Measurements from ENCODE around the gene SH3BP5L.

SH3BP5L gene

GRCh38 chr1:248825909-248826760 lies at the start of gene SH3BP5L:
Gene SH3BP5L, minus strand, starts transcription at chr1:248825915. Its CDS starts 980 bp downstream, at chr1:248824935.
- peak; percentile 98 for DNase-seq

- DNase-seq = peak; percentile 93
These were observed 48.3 kb upstream of the SH3BP5L start for GRCh38 chr1:248873993-248874533.

GRCh38 chr1:248873409-248873992 lies 47.8 kb upstream of the SH3BP5L start:
- DNase-seq = peak; percentile 97

- peak; percentile 41 for DNase-seq
These were observed 47.2 kb upstream of the SH3BP5L start for GRCh38 chr1:248872752-248873408.

- no peak for DNase-seq
These were observed 46.2 kb upstream of the SH3BP5L start for GRCh38 chr1:248871837-248872401.

DNA sequence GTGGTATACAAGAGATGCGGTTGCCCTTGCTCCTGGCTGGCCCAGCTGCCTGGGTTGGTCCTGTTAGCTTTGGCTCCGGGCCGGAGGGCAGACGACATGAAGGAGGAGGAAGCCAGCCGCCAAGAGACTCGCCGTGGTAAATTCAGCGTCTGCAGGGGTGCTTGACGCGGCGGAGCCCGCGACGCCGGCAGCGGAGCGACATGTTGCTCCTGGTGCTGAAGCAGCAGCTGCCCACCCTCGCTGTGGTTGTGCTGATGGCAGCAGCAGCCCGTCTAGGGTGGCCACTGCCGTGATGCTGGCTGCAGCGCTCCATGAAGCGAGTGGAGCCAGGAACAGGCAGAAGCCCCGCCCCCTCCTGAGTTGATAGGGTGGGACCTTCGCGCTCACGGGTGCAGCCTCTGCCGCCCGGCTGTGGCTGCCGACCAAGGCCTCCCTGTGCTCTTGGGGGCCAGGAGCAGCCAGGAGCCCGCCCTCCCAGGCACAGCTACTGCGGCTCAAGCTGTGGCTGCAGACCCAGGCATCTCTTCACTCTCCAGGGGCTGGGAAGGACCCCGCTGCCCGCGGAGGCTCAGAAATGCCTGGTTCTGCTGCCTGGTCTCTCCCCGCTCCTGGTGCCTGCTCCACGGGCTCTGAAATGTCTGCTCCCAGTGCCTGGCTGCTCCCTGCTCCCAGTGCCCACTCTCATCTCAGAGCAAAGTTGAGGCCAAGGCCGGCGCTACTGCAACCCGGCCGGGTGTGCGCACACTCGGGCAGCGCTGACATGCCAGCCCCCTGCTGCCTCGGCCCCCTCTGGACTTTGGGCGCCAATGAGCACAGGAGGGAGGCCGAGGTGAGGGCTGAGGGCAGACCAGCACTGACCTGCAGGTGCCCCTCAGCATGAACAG lies 37.5 kb upstream of the SH3BP5L start:
- peak; percentile 68 for DNase-seq

DNA sequence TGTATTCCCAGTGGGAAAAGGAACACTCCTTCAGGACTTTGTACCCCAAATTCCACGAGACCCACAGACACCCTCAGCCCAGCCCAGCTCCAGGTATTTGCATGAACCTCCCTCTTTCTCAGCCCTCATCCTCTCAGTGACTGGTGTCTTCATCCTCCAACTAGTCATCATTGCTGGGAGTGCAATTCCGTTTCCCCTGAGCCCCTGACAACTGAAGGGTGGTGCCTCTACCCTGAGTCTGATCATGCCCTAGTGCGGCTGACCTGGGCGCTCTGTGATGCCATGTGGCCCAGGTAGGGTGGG lies 36.9 kb upstream of the SH3BP5L start:
- DNase-seq = no peak

GRCh38 chr1:248861616-248862015 lies 35.9 kb upstream of the SH3BP5L start:
- DNase-seq = no peak

- peak; percentile 34 for DNase-seq
These were observed 34.3 kb upstream of the SH3BP5L start for GRCh38 chr1:248860007-248860406.

DNA sequence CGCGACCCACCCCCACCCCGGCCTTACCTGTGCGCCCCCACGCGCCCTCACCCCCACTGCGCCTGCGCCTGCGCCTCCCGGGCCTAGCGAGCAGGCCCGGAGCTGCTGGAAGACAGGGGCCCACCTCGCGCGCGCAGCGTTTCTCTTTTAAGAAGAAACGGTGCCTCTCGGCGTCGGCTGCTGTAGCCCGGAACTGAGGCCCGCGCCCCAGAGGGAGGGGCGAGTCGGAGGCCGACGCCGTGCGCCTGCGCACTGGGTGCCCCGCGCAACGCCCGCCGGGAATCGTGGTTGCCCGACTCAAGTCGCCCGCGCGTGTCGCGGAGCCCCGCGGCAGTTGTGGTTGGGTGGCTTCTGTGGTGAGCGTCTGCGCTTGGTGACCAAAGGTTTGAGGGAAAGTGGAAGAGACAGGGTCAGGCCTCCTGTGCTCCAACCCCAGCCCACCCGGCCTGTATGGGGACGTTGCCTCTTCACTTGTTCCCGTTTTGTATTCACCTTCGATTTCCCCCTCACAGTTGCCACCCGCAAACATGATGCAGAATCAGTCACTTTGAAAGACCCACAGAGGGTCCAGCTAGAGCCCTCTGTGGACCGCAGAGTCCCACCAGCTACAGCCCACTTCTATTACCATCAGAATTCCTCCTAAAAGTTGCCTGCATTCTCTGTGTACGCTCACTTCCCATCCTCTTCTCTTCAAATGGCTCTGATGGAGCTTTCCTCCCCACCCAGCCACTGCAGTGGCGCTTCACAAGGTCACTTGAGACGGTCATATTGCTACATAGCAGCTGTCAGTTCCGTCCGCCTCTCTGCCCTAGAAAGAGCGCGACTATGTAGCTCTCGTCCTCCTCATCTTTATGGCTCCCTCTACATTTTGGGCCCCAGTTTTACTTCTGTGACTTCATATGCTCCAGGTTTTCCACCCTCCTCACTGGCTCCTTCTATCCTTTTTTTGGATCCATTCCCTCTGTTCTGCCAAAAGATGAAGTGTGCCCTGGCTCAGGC lies 33.5 kb upstream of the SH3BP5L start, which contains the start of gene ZNF692:
ZNF692 (minus strand) TSS at position 195 of the 999 bp plus-strand sequence. CDS start 776 bp downstream, outside the sequence.
- DNase-seq = peak; percentile 99

GRCh38 chr1:248858096-248858890 lies 32.6 kb upstream of the SH3BP5L start:
- peak; percentile 70 for DNase-seq

DNA sequence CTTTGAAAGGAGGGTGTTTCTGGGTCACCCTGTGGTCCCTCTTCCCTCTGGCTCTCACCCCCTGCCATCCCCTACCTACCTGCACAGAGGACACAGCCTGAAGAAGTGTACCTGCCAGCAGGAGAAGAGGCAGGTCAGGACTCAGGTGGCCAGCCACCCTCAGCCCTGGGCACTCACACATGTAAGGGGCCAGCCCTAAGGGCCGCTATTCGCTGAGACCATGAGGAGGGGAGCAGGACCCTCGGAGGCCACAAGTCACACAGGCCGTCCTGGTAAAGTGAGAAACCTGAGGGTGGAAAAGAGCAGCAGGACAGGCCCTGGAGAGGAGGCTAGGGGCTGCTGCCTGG lies 32.0 kb upstream of the SH3BP5L start:
- DNase-seq = no peak

DNA sequence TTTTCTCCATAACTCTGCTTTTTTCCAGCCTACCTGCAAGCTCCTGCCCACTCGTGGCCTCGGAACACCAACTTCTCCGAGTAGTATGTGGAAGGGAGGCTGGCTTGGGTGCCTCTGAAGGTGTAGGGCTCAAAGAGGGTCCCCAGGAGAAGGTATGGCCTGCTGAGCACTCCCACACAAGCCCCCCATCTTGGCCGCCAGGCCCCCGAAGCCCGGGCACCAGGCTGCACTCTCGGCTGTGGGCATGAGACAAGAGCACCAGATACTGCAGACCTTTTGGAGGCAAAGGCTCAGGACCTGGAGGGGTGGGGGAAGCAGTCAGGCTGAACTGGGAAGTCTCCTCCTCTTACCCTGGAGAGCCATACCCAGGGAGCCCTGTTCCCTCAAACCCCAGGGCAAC lies 31.5 kb upstream of the SH3BP5L start:
- no peak for DNase-seq

GRCh38 chr1:248856176-248856575 lies 30.5 kb upstream of the SH3BP5L start:
- no peak for DNase-seq

GRCh38 chr1:248855580-248855979 lies 29.9 kb upstream of the SH3BP5L start:
- DNase-seq = no peak

- no peak for DNase-seq
These were observed 28.1 kb upstream of the SH3BP5L start for GRCh38 chr1:248853663-248854375.

- DNase-seq = no peak
These were observed 27.0 kb upstream of the SH3BP5L start for GRCh38 chr1:248852481-248853405.

DNA sequence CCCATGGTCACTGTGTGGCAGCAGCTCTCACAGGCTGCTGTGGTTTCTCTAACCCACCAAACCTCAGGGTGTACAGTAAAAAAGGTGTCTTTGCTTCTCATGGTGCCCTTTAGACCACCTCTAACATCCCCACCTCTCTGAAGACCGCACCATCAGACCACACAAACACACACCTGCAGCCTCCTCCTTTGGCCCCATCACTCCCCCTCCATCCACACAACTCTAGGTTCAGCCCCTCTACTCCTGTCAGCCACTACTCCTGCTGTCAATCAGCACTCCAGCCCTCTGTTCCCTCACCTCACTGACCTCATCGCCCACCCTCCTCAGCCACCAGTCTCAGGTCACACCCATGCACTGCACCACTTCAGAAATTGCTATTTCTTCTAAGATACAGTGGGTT lies 25.7 kb upstream of the SH3BP5L start:
- DNase-seq = no peak

Measured in suppressor macrophage treated with lipopolysaccharide for 4 hours (primary cell).